Uterus (tissue), 2 donors: ENCODE results near the gene RAI14.

Experiments used
- POLR2A ChIP-seq, 2 donors: fragments of 450-650 bp; IDR thresholded peaks; one replicate each; pipeline ENCODE4 v1.6.1; 2016; ENCODE audit warnings: antibody characterized with exemption in 2 of 2, mild to moderate bottlenecking in 1 of 2, moderate library complexity in 1 of 2
- TF ChIP-seq, protein P1 (sequence below), 4 experiments: fragments of 200-600 bp in 2 of 4; fragments of 450-650 bp in 2 of 4; sonication (generic) in 2 of 4; IDR thresholded peaks; one replicate each; pipeline ENCODE4 v1.5.1; 2016 to 2019; ENCODE audit warnings: antibody characterized with exemption in 4 of 4, mild to moderate bottlenecking in 2 of 4, moderate library complexity in 1 of 4

DNA sequence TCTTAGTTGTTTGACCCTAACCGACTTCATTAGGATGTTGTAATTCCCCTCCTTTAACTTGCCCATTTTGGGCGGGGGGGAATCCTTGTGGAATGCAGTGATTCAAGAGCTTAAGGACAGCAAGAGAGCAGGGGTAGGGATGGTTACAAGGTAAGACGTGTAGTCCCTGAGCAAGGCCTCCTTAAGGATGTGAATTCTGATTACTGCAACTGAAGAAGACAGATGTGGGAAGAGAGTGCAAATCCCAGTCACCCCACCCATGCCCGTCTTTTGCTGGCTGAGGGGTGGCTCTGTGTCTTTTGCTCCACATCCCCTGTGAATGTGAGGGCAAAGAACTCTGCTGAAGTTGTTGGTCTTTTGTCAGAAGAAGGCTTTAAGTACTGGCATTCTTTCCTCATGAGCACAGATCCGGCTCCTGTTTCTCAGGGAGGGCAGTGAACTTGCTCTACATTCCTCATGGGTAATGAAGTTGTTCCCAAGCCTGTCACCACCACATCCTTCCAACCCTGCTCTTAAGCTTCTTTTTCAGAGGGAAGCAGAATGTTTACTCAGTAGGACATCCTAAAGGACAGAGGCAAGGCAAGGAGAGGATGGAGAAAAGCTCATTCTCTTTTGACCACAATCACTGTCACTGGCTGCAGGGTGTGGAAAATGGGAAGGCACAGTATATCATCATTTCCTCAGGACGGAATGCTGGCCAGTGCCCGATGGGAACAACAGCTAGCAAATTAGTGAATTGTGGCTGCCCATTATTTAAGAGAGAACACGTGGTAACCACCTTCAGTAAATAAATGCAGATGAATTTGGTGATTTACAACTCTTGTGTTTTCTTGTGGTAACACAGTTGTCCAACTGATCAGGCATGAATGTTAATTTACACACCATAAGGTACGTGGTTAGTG is 61.5 kb downstream of the RAI14 start:
- no peak for TF ChIP-seq POLR2A (IDR thresholded peaks at IDR 0.05)
- TF ChIP-seq, protein P1, sequence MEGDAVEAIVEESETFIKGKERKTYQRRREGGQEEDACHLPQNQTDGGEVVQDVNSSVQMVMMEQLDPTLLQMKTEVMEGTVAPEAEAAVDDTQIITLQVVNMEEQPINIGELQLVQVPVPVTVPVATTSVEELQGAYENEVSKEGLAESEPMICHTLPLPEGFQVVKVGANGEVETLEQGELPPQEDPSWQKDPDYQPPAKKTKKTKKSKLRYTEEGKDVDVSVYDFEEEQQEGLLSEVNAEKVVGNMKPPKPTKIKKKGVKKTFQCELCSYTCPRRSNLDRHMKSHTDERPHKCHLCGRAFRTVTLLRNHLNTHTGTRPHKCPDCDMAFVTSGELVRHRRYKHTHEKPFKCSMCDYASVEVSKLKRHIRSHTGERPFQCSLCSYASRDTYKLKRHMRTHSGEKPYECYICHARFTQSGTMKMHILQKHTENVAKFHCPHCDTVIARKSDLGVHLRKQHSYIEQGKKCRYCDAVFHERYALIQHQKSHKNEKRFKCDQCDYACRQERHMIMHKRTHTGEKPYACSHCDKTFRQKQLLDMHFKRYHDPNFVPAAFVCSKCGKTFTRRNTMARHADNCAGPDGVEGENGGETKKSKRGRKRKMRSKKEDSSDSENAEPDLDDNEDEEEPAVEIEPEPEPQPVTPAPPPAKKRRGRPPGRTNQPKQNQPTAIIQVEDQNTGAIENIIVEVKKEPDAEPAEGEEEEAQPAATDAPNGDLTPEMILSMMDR (IDR thresholded peaks at IDR 0.05), result no peak
